Neural crest cell (in vitro differentiated cells): ENCODE data around the gene WBP11. TPM values are rescaled to one million over a fixed set of nuclear protein-coding genes. Genes with fewer than 3 reads are reported as not detected.

Experiments used
- DNase-seq: peaks from one replicate; pipeline ENCODE4 v3.0.0; 2021; ENCODE audit warnings: low read depth, mixed read lengths, low spot score
- H3K27ac Mint-ChIP-seq: one replicate; pipeline ENCODE4 v1.8.0; 2021; ENCODE audit warnings: mild to moderate bottlenecking, mixed read lengths; ENCODE audit not compliant: unreplicated experiment
- H3K27me3 Mint-ChIP-seq: 2 replicates; pipeline ENCODE4 v1.8.0; 2021; ENCODE audit warnings: low read depth, mild to moderate bottlenecking, mixed read lengths
- H3K36me3 Mint-ChIP-seq: 2 replicates; pipeline ENCODE4 v1.8.0; 2021; ENCODE audit warnings: low read depth, mild to moderate bottlenecking, mixed read lengths
- H3K4me1 Mint-ChIP-seq: 2 replicates; pipeline ENCODE4 v1.8.0; 2021; ENCODE audit warnings: mixed read lengths
- H3K4me3 Mint-ChIP-seq: one replicate; pipeline ENCODE4 v1.8.0; 2021; ENCODE audit warnings: mild to moderate bottlenecking, mixed read lengths
- H3K9me3 Mint-ChIP-seq: 2 replicates; pipeline ENCODE4 v1.8.0; 2021; ENCODE audit warnings: mixed read lengths
- CTCF ChIP-seq: fragments of 200-600 bp; sonication (generic); conservative IDR thresholded peaks from 2 replicates; pipeline ENCODE4 v1.5.0; 2021; ENCODE audit warnings: antibody characterized with exemption, mild to moderate bottlenecking
- total RNA-seq: library from RNA; stranded (reverse); gene quantifications from 2 replicates; pipeline ENCODE4 v1.2.1, GENCODE V29; 2021

Gene WBP11
- total RNA-seq, 1 donor from 2014 or later, result 101 TPM

GRCh38 chr12:14841761-14842160 lies 38.5 kb upstream of the WBP11 start:
- no peaks in the 10 kb centered on the region for H3K9me3 Mint-ChIP-seq
- no peaks in the 10 kb centered on the region for H3K27me3 Mint-ChIP-seq
- no peaks in the 10 kb centered on the region for H3K36me3 Mint-ChIP-seq
- no peak for TF ChIP-seq CTCF
- peaks cover 5% of the 10 kb centered on the region for H3K4me1 Mint-ChIP-seq
- H3K27ac Mint-ChIP-seq, result peak overlapping the region; percentile 15
- DNase-seq, result no peak
- no peak overlapping the region for H3K4me3 Mint-ChIP-seq

DNA sequence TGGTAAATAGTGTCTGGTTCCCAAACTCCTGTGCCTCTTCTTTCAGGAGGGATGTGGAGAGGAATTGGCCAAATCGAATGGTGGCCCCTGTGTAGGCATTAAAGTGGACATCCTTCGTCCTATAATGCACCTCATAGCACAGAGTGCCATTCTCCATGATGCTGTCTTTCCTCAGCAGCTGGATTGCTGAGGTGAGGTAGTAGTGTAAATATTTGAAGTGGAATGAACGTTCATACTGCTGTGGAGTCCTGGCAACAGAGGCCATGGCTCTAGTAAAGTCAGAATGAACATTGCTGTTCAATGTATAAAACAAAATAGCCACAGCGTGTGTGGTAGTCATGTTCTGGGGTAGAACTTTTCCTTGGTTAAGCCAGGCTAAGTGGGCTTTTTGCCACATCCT lies 37.3 kb upstream of the WBP11 start:
- Mint-ChIP-seq H3K9me3 (no peaks in the 10 kb centered on the region), H3K4me1 (peaks cover 4% of the 10 kb centered on the region), H3K4me3 (no peak overlapping the region), H3K36me3 (no peaks in the 10 kb centered on the region), H3K27ac (no peak overlapping the region), H3K27me3 (no peaks in the 10 kb centered on the region)
- no peak for DNase-seq
- no peak for TF ChIP-seq CTCF

- no peaks in the 10 kb centered on the region for H3K27me3 Mint-ChIP-seq
- no peak overlapping the region for H3K4me3 Mint-ChIP-seq
- H3K27ac Mint-ChIP-seq, result no peak overlapping the region
- DNase-seq, result no peak
- no peaks in the 10 kb centered on the region for H3K36me3 Mint-ChIP-seq
- no peak for TF ChIP-seq CTCF
- H3K4me1 Mint-ChIP-seq, result peaks cover 8% of the 10 kb centered on the region
- no peaks in the 10 kb centered on the region for H3K9me3 Mint-ChIP-seq
Observed at GRCh38 chr12:14839262-14839661, 36.0 kb upstream of the WBP11 start.

- Mint-ChIP-seq H3K27ac (no peak overlapping the region), H3K9me3 (no peaks in the 10 kb centered on the region)
- TF ChIP-seq CTCF, result no peak
Observed at GRCh38 chr12:14836336-14837210, 33.3 kb upstream of the WBP11 start.

GRCh38 chr12:14834509-14834908 lies 31.2 kb upstream of the WBP11 start:
- Mint-ChIP-seq H3K4me1 (peaks cover 12% of the 10 kb centered on the region), H3K36me3 (no peaks in the 10 kb centered on the region), H3K27ac (no peak overlapping the region), H3K27me3 (no peaks in the 10 kb centered on the region), H3K4me3 (no peak overlapping the region), H3K9me3 (no peaks in the 10 kb centered on the region)
- no peak for TF ChIP-seq CTCF
- DNase-seq, result no peak

More at GRCh38 chr12:14836336-14837210, 33.3 kb upstream of the WBP11 start:
- no peak for DNase-seq
- peaks cover 12% of the 10 kb centered on the region for H3K4me1 Mint-ChIP-seq
- H3K4me3 Mint-ChIP-seq, result no peak overlapping the region
- no peaks in the 10 kb centered on the region for H3K36me3 Mint-ChIP-seq
- H3K27me3 Mint-ChIP-seq, result no peaks in the 10 kb centered on the region
